RWPE1 (cell line): ENCODE data around the gene FRMD3.

ENCODE experiments used
- CTCF ChIA-PET: fragments of 350-600 bp; sonication (Branson Sonifier 250); formaldehyde crosslinking; extraction: SDS; loops from one replicate; lab custom pipeline; 2021; lab: Yijun Ruan, JAX
- POLR2A ChIA-PET: fragments of 400-600 bp; formaldehyde crosslinking; extraction: SDS; loops from one replicate; lab custom pipeline; 2020; ENCODE audit warnings: antibody characterized with exemption; ENCODE audit not compliant: low non-redundant PET; lab: Yijun Ruan, JAX
- DNase-seq: peaks from one replicate; pipeline ENCODE4 v3.0.0; 2012; ENCODE audit warnings: low spot score
- H3K27ac ChIP-seq: fragments of 450-650 bp; 2 replicates; pipeline ENCODE4 v1.5.1; 2017
- TF ChIP-seq, protein P1 (sequence below): fragments of 450-650 bp; conservative IDR thresholded peaks from 2 replicates; pipeline ENCODE4 v1.5.1; 2017; ENCODE audit warnings: low read depth, mild to moderate bottlenecking

FRMD3 gene

DNA sequence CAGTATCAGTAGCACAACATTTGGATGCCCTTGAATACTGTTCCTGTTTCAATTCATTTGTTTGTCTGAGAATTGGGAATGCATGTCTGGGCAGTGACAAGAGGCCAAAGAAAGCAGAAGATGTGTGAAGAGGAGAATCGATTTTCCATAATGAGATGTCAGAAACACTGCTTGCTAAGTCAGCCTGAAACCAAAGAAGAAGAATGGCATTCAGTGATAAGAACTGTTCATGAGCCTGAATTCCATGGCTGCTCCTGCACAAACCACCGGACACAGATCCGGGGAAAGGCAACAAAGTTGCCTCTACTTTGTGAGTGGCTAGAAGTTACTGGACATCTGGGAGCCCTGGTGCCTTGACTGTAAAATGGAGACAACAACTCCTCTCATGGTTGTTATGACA, 268.1 kb downstream of the FRMD3 start:
- POLR2A ChIA-PET: no interaction called here
- DNase-seq: no peak
- CTCF ChIA-PET: interaction anchor here (0.6 kb wide), 1 partner anchor 238 kb away, joined by 3 read pairs; no protein-coding TSS in a partner anchor
- TF ChIP-seq, protein P1, sequence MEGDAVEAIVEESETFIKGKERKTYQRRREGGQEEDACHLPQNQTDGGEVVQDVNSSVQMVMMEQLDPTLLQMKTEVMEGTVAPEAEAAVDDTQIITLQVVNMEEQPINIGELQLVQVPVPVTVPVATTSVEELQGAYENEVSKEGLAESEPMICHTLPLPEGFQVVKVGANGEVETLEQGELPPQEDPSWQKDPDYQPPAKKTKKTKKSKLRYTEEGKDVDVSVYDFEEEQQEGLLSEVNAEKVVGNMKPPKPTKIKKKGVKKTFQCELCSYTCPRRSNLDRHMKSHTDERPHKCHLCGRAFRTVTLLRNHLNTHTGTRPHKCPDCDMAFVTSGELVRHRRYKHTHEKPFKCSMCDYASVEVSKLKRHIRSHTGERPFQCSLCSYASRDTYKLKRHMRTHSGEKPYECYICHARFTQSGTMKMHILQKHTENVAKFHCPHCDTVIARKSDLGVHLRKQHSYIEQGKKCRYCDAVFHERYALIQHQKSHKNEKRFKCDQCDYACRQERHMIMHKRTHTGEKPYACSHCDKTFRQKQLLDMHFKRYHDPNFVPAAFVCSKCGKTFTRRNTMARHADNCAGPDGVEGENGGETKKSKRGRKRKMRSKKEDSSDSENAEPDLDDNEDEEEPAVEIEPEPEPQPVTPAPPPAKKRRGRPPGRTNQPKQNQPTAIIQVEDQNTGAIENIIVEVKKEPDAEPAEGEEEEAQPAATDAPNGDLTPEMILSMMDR: no peak
- H3K27ac ChIP-seq: no peak overlapping the region

DNA sequence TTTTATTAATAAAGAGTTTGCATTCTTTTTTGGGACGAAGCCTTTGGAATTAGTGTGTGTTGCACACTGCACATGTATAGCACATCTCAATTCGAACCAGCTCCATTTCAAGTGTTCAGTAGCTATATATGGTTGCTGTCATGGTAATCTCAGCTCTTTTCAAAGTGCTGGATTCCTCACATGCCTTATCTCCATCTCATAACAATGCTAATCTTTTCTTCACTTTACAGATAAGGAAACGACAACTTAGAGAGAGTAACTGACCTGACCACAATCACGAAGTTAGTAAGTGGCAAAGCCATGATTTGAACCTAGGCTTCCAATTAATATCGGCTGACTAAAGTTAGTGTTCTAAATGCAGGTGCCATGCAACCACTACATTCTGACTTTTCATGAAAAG, 270.5 kb downstream of the FRMD3 start:
- POLR2A ChIA-PET: no interaction called here
- TF ChIP-seq, protein P1: no peak
- H3K27ac ChIP-seq: no peak overlapping the region
- DNase-seq: no peak
- CTCF ChIA-PET: no interaction called here

DNA sequence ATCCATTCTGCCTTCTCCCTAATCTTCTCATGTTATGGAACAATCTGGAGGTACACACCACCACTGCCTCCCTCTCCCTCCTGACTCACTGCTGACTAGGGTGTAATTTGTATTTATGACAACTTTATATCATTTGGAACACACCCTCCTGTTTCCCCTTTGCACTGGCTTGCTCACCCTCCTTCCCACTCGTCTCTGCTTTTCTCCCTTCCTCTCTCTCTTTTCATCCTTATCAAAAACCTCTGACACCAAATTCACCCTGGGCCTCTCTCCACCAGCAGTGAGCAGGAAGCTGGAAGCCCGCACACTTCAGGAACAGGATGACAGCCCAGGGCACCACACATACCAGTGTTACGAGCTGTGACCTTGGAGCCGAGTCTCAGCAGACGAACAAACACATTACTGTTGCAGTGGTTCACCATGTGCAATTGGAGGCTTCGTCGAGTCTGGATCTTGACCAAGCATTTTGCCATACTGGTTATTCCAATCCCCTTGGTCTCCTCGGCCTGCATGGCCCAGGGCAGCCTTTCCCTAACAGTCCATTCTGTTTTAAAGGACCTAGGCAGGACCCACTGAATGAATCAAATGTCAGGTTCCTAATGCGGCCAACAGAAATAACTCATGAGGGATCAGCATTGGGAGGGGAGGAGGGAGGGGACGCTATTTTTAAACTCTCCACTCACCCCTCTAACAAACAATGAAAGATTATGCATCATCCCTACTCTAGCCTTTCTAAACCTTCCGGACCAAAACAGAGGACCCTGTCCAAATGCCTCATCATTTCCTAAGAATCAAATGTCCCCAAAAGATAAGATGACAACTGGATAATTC, 271.3 kb downstream of the FRMD3 start:
- CTCF ChIA-PET: no interaction called here
- no peak for DNase-seq
- POLR2A ChIA-PET: no interaction called here
- TF ChIP-seq, protein P1: no peak
- H3K27ac ChIP-seq: no peak overlapping the region

DNA sequence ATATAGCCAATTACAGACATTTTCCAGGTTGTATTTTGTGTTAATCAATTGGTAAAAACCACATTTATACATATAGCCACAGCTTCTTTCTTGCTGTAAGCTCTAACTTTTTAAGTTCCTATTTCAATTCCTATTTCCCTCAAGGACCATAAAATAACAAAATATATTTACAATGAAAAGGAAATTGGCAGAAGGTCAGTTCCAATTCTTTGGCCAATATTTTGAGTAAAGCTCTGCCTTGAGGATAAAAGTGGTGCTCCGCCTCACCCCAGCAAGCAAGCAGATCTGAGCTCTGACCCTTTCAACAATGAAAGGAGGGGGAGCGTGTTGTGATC, 271.9 kb downstream of the FRMD3 start:
- POLR2A ChIA-PET: no interaction called here
- TF ChIP-seq, protein P1: no peak
- CTCF ChIA-PET: no interaction called here
- H3K27ac ChIP-seq: no peak overlapping the region
- DNase-seq: no peak

DNA sequence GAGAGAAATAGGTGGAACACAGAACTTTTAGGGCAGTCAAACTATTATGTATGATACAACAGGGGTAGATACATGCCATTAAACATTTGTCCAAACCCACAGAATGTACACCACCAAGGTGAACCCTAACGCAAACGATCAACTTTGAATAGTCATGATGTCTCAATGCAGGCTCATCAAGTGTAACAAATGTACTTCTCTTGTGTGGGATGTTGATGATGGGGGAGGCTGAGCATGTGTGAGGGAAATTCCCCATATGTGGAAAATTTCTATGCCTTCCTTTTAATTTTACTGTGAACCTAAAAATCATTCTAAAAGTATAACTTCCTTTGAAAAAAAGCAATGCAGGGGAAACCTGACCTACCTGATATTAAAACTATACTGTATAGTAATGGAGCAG, 273.9 kb downstream of the FRMD3 start:
- H3K27ac ChIP-seq: no peak overlapping the region
- TF ChIP-seq, protein P1: no peak
- POLR2A ChIA-PET: no interaction called here
- no peak for DNase-seq
- CTCF ChIA-PET: no interaction called here

DNA sequence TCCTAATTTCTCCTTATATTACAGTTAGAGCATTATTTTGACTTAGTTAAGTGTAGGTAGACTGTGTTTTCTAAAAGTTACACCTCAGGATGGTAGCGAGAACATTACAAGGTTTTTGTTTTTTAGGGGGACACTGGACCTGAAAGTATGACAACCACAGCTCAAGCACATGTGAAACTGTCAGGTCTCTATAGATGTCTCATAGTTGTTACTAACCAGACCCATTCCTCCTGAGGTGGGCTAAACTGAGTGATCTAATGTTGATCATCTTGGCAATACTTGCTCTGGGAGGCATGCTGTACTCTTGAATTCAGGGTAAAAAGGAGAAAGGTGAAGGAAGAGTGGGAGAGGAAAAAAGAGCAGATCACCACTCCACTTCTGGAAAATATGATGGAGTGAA, 278.6 kb downstream of the FRMD3 start:
- DNase-seq: no peak
- ChIA-PET POLR2A (no interaction called here), CTCF (no interaction called here)
- H3K27ac ChIP-seq: no peak overlapping the region
- TF ChIP-seq, protein P1: no peak
